Suprapubic skin (tissue), 4 donors: ENCODE results near the gene SLC16A11. TPM values are rescaled to one million over a fixed set of nuclear protein-coding genes. Genes with fewer than 3 reads are reported as not detected.

Source experiments
- DNase-seq, 2 donors: peaks; one replicate each; pipeline ENCODE4 v3.0.0-alpha.2; 2019; ENCODE audit warnings: low spot score in 2 of 2
- H3K27ac ChIP-seq: fragments of 200-600 bp; sonication (generic); one replicate; pipeline ENCODE4 v1.5.1; 2019
- H3K27me3 ChIP-seq: fragments of 200-600 bp; sonication (generic); one replicate; pipeline ENCODE4 v1.5.1; 2019
- H3K36me3 ChIP-seq: fragments of 200-600 bp; sonication (generic); one replicate; pipeline ENCODE4 v1.5.1; 2019
- H3K4me1 ChIP-seq: fragments of 200-600 bp; sonication (generic); one replicate; pipeline ENCODE4 v1.5.1; 2019
- H3K4me3 ChIP-seq: fragments of 200-600 bp; sonication (generic); one replicate; pipeline ENCODE4 v1.5.1; 2019; ENCODE audit warnings: mild to moderate bottlenecking
- H3K9me3 ChIP-seq: fragments of 200-600 bp; sonication (generic); one replicate; pipeline ENCODE4 v1.5.1; 2019
- EP300 ChIP-seq: sonication (generic); formaldehyde crosslinking; IDR thresholded peaks from one replicate; pipeline ENCODE4 v1.6.1; 2017; ENCODE audit warnings: antibody characterized with exemption
- POLR2A ChIP-seq, 2 donors: fragments of 450-650 bp; IDR thresholded peaks; one replicate each; pipeline ENCODE4 v1.6.1; 2017; ENCODE audit warnings: antibody characterized with exemption in 2 of 2, mild to moderate bottlenecking in 2 of 2, moderate library complexity in 2 of 2
- POLR2AphosphoS5 ChIP-seq, 3 donors: sonication (generic); formaldehyde crosslinking; IDR thresholded peaks; one replicate each; pipeline ENCODE4 v1.6.1; 2017; ENCODE audit warnings: antibody characterized with exemption in 3 of 3
- WGBS: methylation state at CpG from one replicate; pipeline ENCODE4 v1.1.5; 2018; 5-methylcytosine and 5-hydroxymethylcytosine counted together
- total RNA-seq, 4 donors: library from RNA; depleted of rRNA; stranded (reverse); fragments of >200 nt; gene quantifications; one replicate each; pipeline ENCODE4 v1.1.0, GENCODE V29; 2016
- TF ChIP-seq, protein P1 (sequence below), 2 donors: fragments of 200-600 bp in 1 of 2; fragments of 450-650 bp in 1 of 2; sonication (generic) in 1 of 2; IDR thresholded peaks; one replicate each; pipeline ENCODE4 v1.5.1; 2016 to 2019; ENCODE audit warnings: antibody characterized with exemption in 2 of 2, mild to moderate bottlenecking in 1 of 2, moderate library complexity in 1 of 2

Gene SLC16A11
- total RNA-seq, 4 donors from 2014 or later = 0.26 to 10.8 (median 5.5) TPM

DNA sequence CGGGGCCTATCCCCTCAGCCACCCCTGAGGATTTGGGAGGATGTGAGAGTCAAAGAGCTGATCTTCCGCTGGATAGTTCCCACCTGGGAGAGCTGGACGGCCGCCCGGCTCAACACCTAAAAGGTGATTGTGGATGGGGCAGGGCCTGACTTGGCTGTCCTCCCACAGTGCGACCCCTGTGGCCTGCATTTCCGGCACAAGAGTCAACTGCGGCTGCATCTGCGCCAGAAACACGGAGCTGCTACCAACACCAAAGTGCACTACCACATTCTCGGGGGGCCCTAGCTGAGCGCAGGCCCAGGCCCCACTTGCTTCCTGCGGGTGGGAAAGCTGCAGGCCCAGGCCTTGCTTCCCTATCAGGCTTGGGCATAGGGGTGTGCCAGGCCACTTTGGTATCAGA lies 16.6 kb downstream of the SLC16A11 start:
- WGBS = 86% methylated on average over 1 of the region's 13 CpGs
- H3K27me3 ChIP-seq = no peaks in the 10 kb centered on the region
- no peaks in the 10 kb centered on the region for H3K9me3 ChIP-seq
- H3K27ac ChIP-seq = no peak overlapping the region
- H3K4me1 ChIP-seq = peaks cover 22% of the 10 kb centered on the region
- H3K4me3 ChIP-seq = no peak overlapping the region
- no peak for DNase-seq
- TF ChIP-seq POLR2A (IDR thresholded peaks at IDR 0.05) (no peak), POLR2AphosphoS5 (IDR thresholded peaks at IDR 0.05) (no peak)
- TF ChIP-seq, protein P1, sequence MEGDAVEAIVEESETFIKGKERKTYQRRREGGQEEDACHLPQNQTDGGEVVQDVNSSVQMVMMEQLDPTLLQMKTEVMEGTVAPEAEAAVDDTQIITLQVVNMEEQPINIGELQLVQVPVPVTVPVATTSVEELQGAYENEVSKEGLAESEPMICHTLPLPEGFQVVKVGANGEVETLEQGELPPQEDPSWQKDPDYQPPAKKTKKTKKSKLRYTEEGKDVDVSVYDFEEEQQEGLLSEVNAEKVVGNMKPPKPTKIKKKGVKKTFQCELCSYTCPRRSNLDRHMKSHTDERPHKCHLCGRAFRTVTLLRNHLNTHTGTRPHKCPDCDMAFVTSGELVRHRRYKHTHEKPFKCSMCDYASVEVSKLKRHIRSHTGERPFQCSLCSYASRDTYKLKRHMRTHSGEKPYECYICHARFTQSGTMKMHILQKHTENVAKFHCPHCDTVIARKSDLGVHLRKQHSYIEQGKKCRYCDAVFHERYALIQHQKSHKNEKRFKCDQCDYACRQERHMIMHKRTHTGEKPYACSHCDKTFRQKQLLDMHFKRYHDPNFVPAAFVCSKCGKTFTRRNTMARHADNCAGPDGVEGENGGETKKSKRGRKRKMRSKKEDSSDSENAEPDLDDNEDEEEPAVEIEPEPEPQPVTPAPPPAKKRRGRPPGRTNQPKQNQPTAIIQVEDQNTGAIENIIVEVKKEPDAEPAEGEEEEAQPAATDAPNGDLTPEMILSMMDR (IDR thresholded peaks at IDR 0.05) = no peak
- no peaks in the 10 kb centered on the region for H3K36me3 ChIP-seq

GRCh38 chr17:7026471-7027115 lies 17.3 kb downstream of the SLC16A11 start:
- 92% methylated on average over 18 of the region's 29 CpGs for WGBS
- H3K9me3 ChIP-seq = no peaks in the 10 kb centered on the region
- no peak overlapping the region for H3K27ac ChIP-seq
- H3K4me3 ChIP-seq = no peak overlapping the region
- TF ChIP-seq POLR2A (IDR thresholded peaks at IDR 0.05) = no peak
- TF ChIP-seq, protein P1 (IDR thresholded peaks at IDR 0.05) = no peak
- no peak for TF ChIP-seq POLR2AphosphoS5 (IDR thresholded peaks at IDR 0.05)
- no peak for TF ChIP-seq EP300
- peaks cover 29% of the 10 kb centered on the region for H3K4me1 ChIP-seq
- no peak for DNase-seq
- no peaks in the 10 kb centered on the region for H3K27me3 ChIP-seq
- H3K36me3 ChIP-seq = no peaks in the 10 kb centered on the region

- no peaks in the 10 kb centered on the region for H3K27me3 ChIP-seq
- no peak overlapping the region for H3K27ac ChIP-seq
- TF ChIP-seq POLR2AphosphoS5 (IDR thresholded peaks at IDR 0.05) = no peak
- WGBS = 100% methylated on average over 1 of the region's 1 CpG
- DNase-seq = no peak
- H3K36me3 ChIP-seq = no peaks in the 10 kb centered on the region
- H3K4me1 ChIP-seq = peaks cover 39% of the 10 kb centered on the region
- no peaks in the 10 kb centered on the region for H3K9me3 ChIP-seq
- H3K4me3 ChIP-seq = no peak overlapping the region
These were observed 18.6 kb downstream of the SLC16A11 start for GRCh38 chr17:7025245-7025644.

DNA sequence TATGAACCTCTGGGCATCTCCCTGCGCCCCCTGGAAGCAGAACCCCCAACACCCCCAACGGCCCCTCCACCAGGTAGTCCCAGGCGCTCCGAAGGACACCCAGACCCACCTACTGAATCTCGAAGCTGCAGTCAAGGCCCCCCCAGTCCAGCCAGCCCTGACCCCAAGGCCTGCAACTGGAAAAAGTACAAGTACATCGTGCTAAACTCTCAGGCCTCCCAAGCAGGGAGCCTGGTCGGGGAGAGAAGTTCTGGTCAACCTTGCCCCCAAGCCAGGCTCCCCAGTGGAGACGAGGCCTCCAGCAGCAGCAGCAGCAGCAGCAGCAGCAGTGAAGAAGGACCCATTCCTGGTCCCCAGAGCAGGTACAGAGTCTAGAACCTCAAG lies 19.5 kb downstream of the SLC16A11 start:
- Histone ChIP-seq H3K27me3 (no peaks in the 10 kb centered on the region), H3K36me3 (no peaks in the 10 kb centered on the region), H3K4me3 (no peak overlapping the region), H3K9me3 (no peaks in the 10 kb centered on the region), H3K4me1 (peaks cover 40% of the 10 kb centered on the region), H3K27ac (no peak overlapping the region)
- 69% methylated on average over 3 of the region's 8 CpGs for WGBS
- DNase-seq = no peak
- no peak for TF ChIP-seq EP300
- TF ChIP-seq, protein P1 (IDR thresholded peaks at IDR 0.05) = no peak
- no peak for TF ChIP-seq POLR2A (IDR thresholded peaks at IDR 0.05)
- TF ChIP-seq POLR2AphosphoS5 (IDR thresholded peaks at IDR 0.05) = no peak

DNA sequence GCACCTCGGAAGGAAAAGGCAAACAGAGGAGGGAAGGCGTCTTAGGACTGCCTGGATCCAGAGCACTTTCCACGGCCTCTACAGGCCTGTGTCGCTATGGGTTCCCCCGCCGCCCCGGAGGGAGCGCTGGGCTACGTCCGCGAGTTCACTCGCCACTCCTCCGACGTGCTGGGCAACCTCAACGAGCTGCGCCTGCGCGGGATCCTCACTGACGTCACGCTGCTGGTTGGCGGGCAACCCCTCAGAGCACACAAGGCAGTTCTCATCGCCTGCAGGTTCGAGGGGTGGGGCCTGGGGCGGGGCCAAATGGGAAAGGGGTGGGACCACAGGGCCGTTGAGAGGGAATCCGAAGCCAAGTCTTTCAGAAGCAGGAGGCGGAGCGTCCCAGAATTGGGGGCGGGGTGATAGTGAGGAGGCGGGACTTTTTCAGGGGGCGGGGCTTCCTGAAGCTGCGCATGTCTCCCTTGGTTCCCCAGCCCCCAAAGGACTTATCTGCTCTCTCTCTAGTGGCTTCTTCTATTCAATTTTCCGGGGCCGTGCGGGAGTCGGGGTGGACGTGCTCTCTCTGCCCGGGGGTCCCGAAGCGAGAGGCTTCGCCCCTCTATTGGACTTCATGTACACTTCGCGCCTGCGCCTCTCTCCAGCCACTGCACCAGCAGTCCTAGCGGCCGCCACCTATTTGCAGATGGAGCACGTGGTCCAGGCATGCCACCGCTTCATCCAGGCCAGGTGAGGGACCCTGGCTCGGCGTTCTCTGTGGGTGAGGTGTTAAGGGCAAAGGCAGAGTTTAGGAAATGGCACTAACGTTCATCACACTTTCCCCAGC lies 20.1 kb downstream of the SLC16A11 start:
- TF ChIP-seq POLR2AphosphoS5 (IDR thresholded peaks at IDR 0.05) (peak in 1 of 3 donors; percentile 43), POLR2A (IDR thresholded peaks at IDR 0.05) (peak in 1 of 2 donors; percentile 60), EP300 (no peak)
- TF ChIP-seq, protein P1 (IDR thresholded peaks at IDR 0.05) = no peak
- Histone ChIP-seq H3K4me3 (peak overlapping the region; percentile 44), H3K27ac (peak overlapping the region; percentile 86), H3K9me3 (no peaks in the 10 kb centered on the region), H3K4me1 (peaks cover 42% of the 10 kb centered on the region), H3K36me3 (no peaks in the 10 kb centered on the region), H3K27me3 (no peaks in the 10 kb centered on the region)
- DNase-seq = peak; percentile 96 to 99
- 34% methylated on average over 49 of the region's 51 CpGs for WGBS
